Esophagus muscularis mucosa (tissue), 4 donors: ENCODE measurements around the gene LRP2BP. TPM values are rescaled to one million over a fixed set of nuclear protein-coding genes. Genes with fewer than 3 reads are reported as not detected.
"Not testable (repeated sequence)": the region's sequence is repeated elsewhere in the genome, so short reads cannot be mapped to it uniquely, and the experiment has no call there.

ENCODE experiments used
- DNase-seq: peaks from one replicate; pipeline ENCODE4 v3.0.0-alpha.2; 2017; ENCODE audit errors: extremely low spot score
- H3K27ac ChIP-seq, 4 donors: fragments of 200-600 bp; sonication (generic); replicated peaks in 1 of 4; 1 replicate in 3 of 4; 2 replicates in 1 of 4; pipeline ENCODE4 v1.5.1; 2016 to 2019; ENCODE audit warnings: mild to moderate bottlenecking in 1 of 4
- H3K27me3 ChIP-seq, 4 donors: fragments of 200-600 bp; sonication (generic); one replicate each; pipeline versions ENCODE4 v1.5.1 to v1.6.0; 2016 to 2019
- H3K36me3 ChIP-seq, 4 donors: fragments of 200-600 bp; sonication (generic); one replicate each; pipeline ENCODE4 v1.5.1; 2016 to 2019
- H3K4me1 ChIP-seq, 4 donors: fragments of 200-600 bp; sonication (generic); one replicate each; pipeline ENCODE4 v1.5.1; 2016 to 2019
- H3K4me3 ChIP-seq, 4 donors: fragments of 200-600 bp; sonication (generic); 1 replicate in 2 of 4; 2 replicates in 2 of 4; pipeline ENCODE4 v1.5.1; 2016 to 2019; ENCODE audit warnings: mild to moderate bottlenecking in 4 of 4, moderate library complexity in 1 of 4
- H3K9me3 ChIP-seq, 4 donors: fragments of 200-600 bp; sonication (generic); 1 replicate in 3 of 4; 2 replicates in 1 of 4; pipeline ENCODE4 v1.5.1; 2016 to 2019
- EP300 ChIP-seq: sonication (generic); formaldehyde crosslinking; IDR thresholded peaks from one replicate; pipeline ENCODE4 v1.6.1; 2017; ENCODE audit warnings: antibody characterized with exemption
- POLR2A ChIP-seq: fragments of 450-650 bp; IDR thresholded peaks from one replicate; pipeline ENCODE4 v1.6.1; 2017; ENCODE audit warnings: antibody characterized with exemption, moderate library complexity, mild to moderate bottlenecking, low read depth
- POLR2AphosphoS5 ChIP-seq, 2 donors: sonication (generic); formaldehyde crosslinking; IDR thresholded peaks; one replicate each; pipeline ENCODE4 v1.6.1; 2017; ENCODE audit warnings: antibody characterized with exemption in 2 of 2
- WGBS: methylation state at CpG from one replicate; pipeline ENCODE4 v1.1.5; 2018; 5-methylcytosine and 5-hydroxymethylcytosine counted together
- intact Hi-C: fragments of 100-400 bp; cut with DNase I; formaldehyde crosslinking; loops from one replicate; pipeline ENCODE4 v1.15.1; 2023
- small RNA-seq, 3 donors: library from RNA; depleted of rRNA; stranded (forward); fragments of <200 nt; gene quantifications; one replicate each; pipeline ENCODE3, GENCODE V24; 2016
- total RNA-seq, 4 donors: library from RNA; depleted of rRNA; stranded (reverse); fragments of >200 nt; gene quantifications; one replicate each; pipeline versions ENCODE4 v1.1.0 to v1.2.1, GENCODE V29; 2016
- TF ChIP-seq, protein P1 (sequence below), 3 experiments: fragments of 200-600 bp in 2 of 3; fragments of 450-650 bp in 1 of 3; sonication (generic) in 2 of 3; IDR thresholded peaks; one replicate each; pipeline ENCODE4 v1.5.1; 2017 to 2019; ENCODE audit warnings: antibody characterized with exemption in 3 of 3, mild to moderate bottlenecking in 2 of 3, moderate library complexity in 1 of 3

Gene LRP2BP
- total RNA-seq, 4 donors from 2014 or later = 0.46 to 2.1 (median 0.57) TPM

DNA sequence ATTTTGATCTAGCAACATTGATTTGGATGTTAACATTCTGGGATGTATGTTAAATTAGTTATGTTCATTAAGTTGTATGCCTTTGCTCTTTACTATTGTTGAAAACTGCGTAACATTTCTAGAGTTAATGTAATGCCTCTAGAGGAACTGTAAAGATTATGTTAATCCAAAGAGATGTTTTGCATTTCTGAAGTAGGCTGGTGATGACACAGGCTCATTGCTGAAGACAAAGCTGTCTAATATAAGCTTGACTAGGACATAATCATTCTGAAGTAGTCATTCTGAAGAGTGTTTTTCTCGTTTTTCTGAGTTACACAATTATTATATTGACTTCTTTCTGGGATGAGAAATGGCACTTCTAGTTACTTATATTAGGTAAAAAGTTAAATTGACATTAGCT, 72.9 kb downstream of the LRP2BP start:
- Histone ChIP-seq H3K27ac (no peak overlapping the region), H3K9me3 (no peaks in the 10 kb centered on the region), H3K27me3 (no peaks in the 10 kb centered on the region), H3K36me3 (peaks cover 0 to 31% (median 2%) of the 10 kb centered on the region in 4 donors), H3K4me1 (no peaks in the 10 kb centered on the region), H3K4me3 (no peak overlapping the region)
- WGBS = 77% methylated on average over 2 of the region's 2 CpGs
- no peak for DNase-seq
- intact Hi-C loops = no loop called here
- TF ChIP-seq EP300 (no peak), POLR2AphosphoS5 (IDR thresholded peaks at IDR 0.05) (no peak), POLR2A (no peak)
- TF ChIP-seq, protein P1, sequence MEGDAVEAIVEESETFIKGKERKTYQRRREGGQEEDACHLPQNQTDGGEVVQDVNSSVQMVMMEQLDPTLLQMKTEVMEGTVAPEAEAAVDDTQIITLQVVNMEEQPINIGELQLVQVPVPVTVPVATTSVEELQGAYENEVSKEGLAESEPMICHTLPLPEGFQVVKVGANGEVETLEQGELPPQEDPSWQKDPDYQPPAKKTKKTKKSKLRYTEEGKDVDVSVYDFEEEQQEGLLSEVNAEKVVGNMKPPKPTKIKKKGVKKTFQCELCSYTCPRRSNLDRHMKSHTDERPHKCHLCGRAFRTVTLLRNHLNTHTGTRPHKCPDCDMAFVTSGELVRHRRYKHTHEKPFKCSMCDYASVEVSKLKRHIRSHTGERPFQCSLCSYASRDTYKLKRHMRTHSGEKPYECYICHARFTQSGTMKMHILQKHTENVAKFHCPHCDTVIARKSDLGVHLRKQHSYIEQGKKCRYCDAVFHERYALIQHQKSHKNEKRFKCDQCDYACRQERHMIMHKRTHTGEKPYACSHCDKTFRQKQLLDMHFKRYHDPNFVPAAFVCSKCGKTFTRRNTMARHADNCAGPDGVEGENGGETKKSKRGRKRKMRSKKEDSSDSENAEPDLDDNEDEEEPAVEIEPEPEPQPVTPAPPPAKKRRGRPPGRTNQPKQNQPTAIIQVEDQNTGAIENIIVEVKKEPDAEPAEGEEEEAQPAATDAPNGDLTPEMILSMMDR (IDR thresholded peaks at IDR 0.05) = no peak

DNA sequence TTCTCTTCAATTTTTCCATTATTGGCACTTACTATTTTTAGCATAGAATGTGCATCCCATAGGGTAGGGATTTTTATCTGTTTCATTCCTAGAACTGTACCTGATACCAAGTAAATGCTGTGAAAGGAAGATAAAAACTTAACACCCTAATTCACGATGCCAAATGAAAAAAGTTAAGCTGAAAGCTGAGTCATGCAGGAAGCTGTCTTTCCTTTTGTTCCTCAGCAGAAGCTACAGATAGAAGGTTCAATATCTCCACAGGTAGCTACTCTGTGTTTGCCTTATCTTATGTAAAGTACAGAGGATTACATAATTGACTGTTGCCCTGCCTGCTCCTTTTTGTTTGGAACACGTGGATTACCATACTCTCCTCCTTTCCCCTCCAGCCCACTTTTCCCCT, 77.0 kb downstream of the LRP2BP start:
- no peaks in the 10 kb centered on the region for H3K9me3 ChIP-seq
- H3K36me3 ChIP-seq = peaks cover 0 to 34% (median 7%) of the 10 kb centered on the region in 4 donors
- 50% methylated on average over 2 of the region's 2 CpGs for WGBS
- intact Hi-C loops = no loop called here
- no peak for TF ChIP-seq EP300
- TF ChIP-seq, protein P1 (IDR thresholded peaks at IDR 0.05) = no peak
- TF ChIP-seq POLR2AphosphoS5 (IDR thresholded peaks at IDR 0.05) = no peak
- no peak for TF ChIP-seq POLR2A
- H3K4me1 ChIP-seq = no peaks in the 10 kb centered on the region
- no peak overlapping the region for H3K4me3 ChIP-seq
- no peaks in the 10 kb centered on the region for H3K27me3 ChIP-seq
- no peak overlapping the region for H3K27ac ChIP-seq
- DNase-seq = no peak

DNA sequence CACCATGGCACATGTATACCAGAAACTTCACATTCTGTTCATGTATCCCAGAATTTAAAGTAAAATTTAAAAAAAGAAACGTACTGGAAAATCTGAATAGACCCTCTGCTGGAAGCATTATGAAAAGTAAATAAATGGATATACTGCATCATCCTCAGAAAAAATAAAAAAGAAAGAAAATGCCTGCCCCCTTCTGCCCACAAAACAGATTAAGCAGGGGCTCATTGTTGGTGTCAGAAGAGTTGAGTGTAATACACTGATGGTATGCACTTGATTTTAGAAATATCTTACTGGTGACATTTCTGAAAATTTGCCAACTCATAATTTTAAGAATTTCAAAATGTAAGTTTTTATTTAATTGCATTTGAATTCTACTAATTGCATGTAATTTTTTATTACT, 77.8 kb downstream of the LRP2BP start:
- WGBS = 87% methylated on average over 1 of the region's 1 CpG
- Histone ChIP-seq H3K27ac (no peak overlapping the region), H3K4me3 (no peak overlapping the region), H3K9me3 (no peaks in the 10 kb centered on the region), H3K36me3 (peaks cover 0 to 34% (median 10%) of the 10 kb centered on the region in 4 donors), H3K27me3 (no peaks in the 10 kb centered on the region), H3K4me1 (no peaks in the 10 kb centered on the region)
- DNase-seq = no peak
- no peak for TF ChIP-seq POLR2AphosphoS5 (IDR thresholded peaks at IDR 0.05)
- TF ChIP-seq, protein P1 (IDR thresholded peaks at IDR 0.05) = no peak
- no peak for TF ChIP-seq EP300
- no peak for TF ChIP-seq POLR2A
- intact Hi-C loops = no loop called here

DNA sequence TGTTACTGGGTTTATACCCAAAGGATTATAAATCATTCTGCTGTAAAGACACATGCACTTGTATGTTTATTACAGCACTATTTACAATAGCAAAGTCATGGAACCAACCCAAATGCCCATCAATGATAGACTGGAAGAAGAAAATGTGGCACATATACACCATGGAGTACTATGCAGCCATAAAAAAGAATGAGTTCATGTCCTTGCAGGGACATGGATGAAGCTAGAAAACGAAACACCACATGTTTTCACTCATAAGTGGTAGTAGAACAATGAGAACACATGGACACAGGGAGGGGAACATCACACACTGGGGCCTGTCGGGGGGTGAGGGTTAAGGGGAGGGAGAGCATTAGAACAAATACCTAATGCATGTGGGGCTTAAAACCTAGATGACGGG, 78.3 kb downstream of the LRP2BP start:
- DNase-seq, H3K27me3 ChIP-seq, intact Hi-C loops, H3K27ac ChIP-seq, H3K4me1 ChIP-seq, H3K9me3 ChIP-seq, H3K4me3 ChIP-seq: not testable (repeated sequence)
- 96% methylated on average over 3 of the region's 3 CpGs for WGBS
- H3K36me3 ChIP-seq = peaks cover 0 to 38% (median 15%) of the 10 kb centered on the region in 4 donors

Small RNAs within 50 kb of the gene (small RNA-seq; reads per million reads assigned to genes)
- gene RF00019 = 0 reads per million in 3 donors

Other genes starting within 250 kb of the LRP2BP start
- gene CFAP97, start 191.9 kb downstream of the LRP2BP start, total RNA-seq = 10 to 100 TPM; 30.2 to 36.8 (median 35.1) TPM
- gene SNX25, start 186.3 kb downstream of the LRP2BP start, total RNA-seq = 10 to 100 TPM; 19.9 to 23.8 (median 21.5) TPM
- gene ANKRD37, start 917 bp upstream of the LRP2BP start, total RNA-seq = 10 to 100 TPM in 3 of 4 donors, 1 to 10 TPM in 1; 8.3 to 13.3 (median 11.7) TPM
- 10 to 100 TPM; 36.7 to 49.0 (median 40.6) TPM for gene UFSP2, start 30.0 kb upstream of the LRP2BP start, total RNA-seq
- 1 to 10 TPM; 2.9 to 6.3 (median 4.4) TPM for gene CCDC110, start 75.8 kb upstream of the LRP2BP start, total RNA-seq
- 1,000 to 10,000 TPM; 1,279 to 2,098 (median 1,627) TPM for gene PDLIM3, start 139.6 kb upstream of the LRP2BP start, total RNA-seq